T-cell (primary cell): ENCODE measurements around the gene FOXG1. TPM values are rescaled to one million over a fixed set of nuclear protein-coding genes. Genes with fewer than 3 reads are reported as not detected.

ENCODE experiments used
- ATAC-seq, 4 experiments: fragments of 200-7000 bp in 3 of 4; fragments of 150-1000 bp in 1 of 4; cut with Tn5 transposase; replicated peaks in 1 of 4; 1 replicate in 3 of 4; 2 replicates in 1 of 4; pipeline ENCODE4 v1.10.0; 2021; ENCODE audit warnings: moderate library complexity in 3 of 4, mild to moderate bottlenecking in 2 of 4, moderate number of reproducible peaks in 1 of 4
- CTCF ChIA-PET, 2 donors: fragments of 300-600 bp; sonication (Branson Sonifier 250); formaldehyde crosslinking; loops; one replicate each; lab custom pipeline; 2022; ENCODE audit warnings: antibody characterized with exemption in 2 of 2; lab: Charles Lee
- POLR2A ChIA-PET, 2 donors: fragments of 300-600 bp; sonication (Branson Sonifier 250); formaldehyde crosslinking; loops; one replicate each; lab custom pipeline; 2022; ENCODE audit warnings: antibody characterized with exemption in 2 of 2; lab: Charles Lee
- DNase-seq, 35 experiments: peaks; one replicate each; pipeline versions ENCODE4 v3.0.0 to v3.0.0-alpha.2; 2013 to 2023
- H3K27ac ChIP-seq: one replicate; pipeline ENCODE4 v1.5.1; 2013; ENCODE audit warnings: low read length
- H3K27me3 ChIP-seq, 2 experiments: replicated peaks in 1 of 2; 1 replicate in 1 of 2; 2 replicates in 1 of 2; pipeline versions ENCODE4 v1.6.1 to v1.7.0; 2013; ENCODE audit warnings: low read length in 1 of 2, mixed read lengths in 1 of 2; ENCODE audit not compliant: control insufficient read depth in 2 of 2, insufficient read depth in 2 of 2; ENCODE audit errors: extremely low read depth in 1 of 2
- H3K36me3 ChIP-seq, 2 donors: 1 replicate in 1 of 2; 2 replicates in 1 of 2; pipeline versions ENCODE4 v1.6.1 to v1.7.0; 2013; ENCODE audit warnings: low read length in 1 of 2; ENCODE audit not compliant: control insufficient read depth in 2 of 2, insufficient read depth in 1 of 2; ENCODE audit errors: extremely low read depth in 1 of 2
- H3K4me1 ChIP-seq, 2 experiments: 1 replicate in 1 of 2; 2 replicates in 1 of 2; pipeline versions ENCODE4 v1.6.1 to v1.7.0; 2013; ENCODE audit warnings: low read length in 2 of 2, mixed read lengths in 1 of 2; ENCODE audit not compliant: insufficient read depth in 2 of 2, control insufficient read depth in 1 of 2; ENCODE audit errors: extremely low read depth in 1 of 2
- H3K4me3 ChIP-seq, 2 donors: 1 replicate in 1 of 2; 2 replicates in 1 of 2; pipeline versions ENCODE4 v1.5.1 to v1.7.0; 2013; ENCODE audit warnings: mild to moderate bottlenecking in 2 of 2, low read length in 1 of 2, moderate library complexity in 1 of 2; ENCODE audit not compliant: control insufficient read depth in 1 of 2; ENCODE audit errors: extremely low read depth in 1 of 2
- H3K9me3 ChIP-seq: 2 replicates; pipeline ENCODE4 v1.7.0; 2013
- H3K27ac Mint-ChIP-seq, 2 donors: one replicate each; pipeline ENCODE4 v1.8.0; 2020 to 2021; ENCODE audit warnings: mild to moderate bottlenecking in 2 of 2, mixed read lengths in 2 of 2
- H3K27me3 Mint-ChIP-seq, 2 donors: one replicate each; pipeline ENCODE4 v1.8.0; 2021 to 2022; ENCODE audit warnings: mixed read lengths in 2 of 2
- H3K36me3 Mint-ChIP-seq: one replicate; pipeline ENCODE4 v1.8.0; 2021; ENCODE audit warnings: mixed read lengths
- H3K4me1 Mint-ChIP-seq, 3 donors: one replicate each; pipeline ENCODE4 v1.8.0; 2020 to 2022; ENCODE audit warnings: mixed read lengths in 3 of 3, mild to moderate bottlenecking in 1 of 3
- H3K4me3 Mint-ChIP-seq, 3 donors: one replicate each; pipeline ENCODE4 v1.8.0; 2020 to 2022; ENCODE audit warnings: mild to moderate bottlenecking in 3 of 3, mixed read lengths in 3 of 3, moderate library complexity in 3 of 3
- H3K9me3 Mint-ChIP-seq, 3 donors: one replicate each; pipeline ENCODE4 v1.8.0; 2020 to 2022; ENCODE audit warnings: mixed read lengths in 3 of 3
- WGBS: methylation state at CpG from one replicate; pipeline ENCODE4 v1.1.5; 2013; ENCODE audit warnings: missing lambda C conversion rate; ENCODE audit not compliant: insufficient coverage; 5-methylcytosine and 5-hydroxymethylcytosine counted together
- total RNA-seq, 35 experiments: library from RNA in 6 of 35; stranded (reverse) in 6 of 35; fragments of 120-200 nt in 1 of 35; gene quantifications; one replicate each; pipeline versions ENCODE4 v1.2.1 to v1.2.4 and lab custom pipeline; 2013 to 2026

FOXG1 gene
- total RNA-seq, 5 donors from 2014 or later (not counting 1 experiment from before 2014, with no cell fraction given), result not detected

GRCh38 chr14:28770061-28770460 lies 3.5 kb downstream of the FOXG1 start:
- Histone ChIP-seq H3K27me3 (peaks cover 11 to 42% of the 10 kb centered on the region in 2 experiments), H3K4me1 (peaks cover 0 to 11% of the 10 kb centered on the region in 2 experiments), H3K9me3 (no peaks in the 10 kb centered on the region), H3K36me3 (no peaks in the 10 kb centered on the region), H3K27ac (no peak overlapping the region), H3K4me3 (no peak overlapping the region)
- DNase-seq (no peak), ATAC-seq (no peak)
- Mint-ChIP-seq H3K4me3 (no peak overlapping the region), H3K4me1 (peaks cover 11 to 19% (median 15%) of the 10 kb centered on the region in 3 donors), H3K36me3 (peaks cover 4% of the 10 kb centered on the region), H3K27me3 (peaks cover 46 to 63% of the 10 kb centered on the region in 2 donors), H3K9me3 (peaks cover 0 to 9% (median 5%) of the 10 kb centered on the region in 3 donors), H3K27ac (no peak overlapping the region)
- whole genome bisulfite sequencing, result no CpG with 5 or more reads among the region's 1 CpG
- CTCF ChIA-PET, result no interaction called here
- POLR2A ChIA-PET, result no interaction called here

DNA sequence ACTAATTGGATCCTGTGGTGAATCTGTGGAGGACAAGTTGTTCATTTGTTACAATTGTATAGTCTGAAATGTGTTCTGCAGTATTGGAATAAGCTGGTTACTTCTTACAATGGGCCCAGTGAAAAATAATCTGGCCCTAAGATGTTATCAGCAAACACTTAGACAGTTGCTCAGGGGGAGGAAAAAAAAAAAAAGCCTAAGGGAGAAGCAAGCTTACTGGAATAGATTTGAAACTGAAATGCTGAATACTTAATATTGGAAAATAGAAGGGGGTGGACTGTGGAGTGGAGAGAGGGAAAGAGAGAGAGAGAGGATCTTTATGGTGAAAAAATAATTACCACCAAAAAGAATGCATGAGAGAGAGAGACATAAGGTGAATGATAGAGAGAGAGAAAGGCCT lies 4.0 kb downstream of the FOXG1 start:
- H3K27me3 ChIP-seq, result peaks cover 11 to 36% of the 10 kb centered on the region in 2 experiments
- H3K4me3 ChIP-seq, result no peak overlapping the region
- ChIA-PET POLR2A (no interaction called here), CTCF (interaction anchor here (0.7 kb wide), 2 partner anchors 155 to 738 kb away, joined by 3 to 4 read pairs; no protein-coding TSS in a partner anchor)
- peaks cover 0 to 11% (median 10%) of the 10 kb centered on the region in 3 donors for H3K9me3 Mint-ChIP-seq
- no peak overlapping the region for H3K27ac ChIP-seq
- no peak for DNase-seq
- peaks cover 0 to 5% of the 10 kb centered on the region in 2 experiments for H3K4me1 ChIP-seq
- no peaks in the 10 kb centered on the region for H3K9me3 ChIP-seq
- H3K4me3 Mint-ChIP-seq, result no peak overlapping the region
- peaks cover 46 to 63% of the 10 kb centered on the region in 2 donors for H3K27me3 Mint-ChIP-seq
- no peak for ATAC-seq
- no peaks in the 10 kb centered on the region for H3K36me3 ChIP-seq
- peaks cover 4% of the 10 kb centered on the region for H3K36me3 Mint-ChIP-seq
- H3K27ac Mint-ChIP-seq, result no peak overlapping the region
- peaks cover 8 to 14% (median 13%) of the 10 kb centered on the region in 3 donors for H3K4me1 Mint-ChIP-seq

GRCh38 chr14:28771168-28771567 lies 4.6 kb downstream of the FOXG1 start:
- DNase-seq (no peak), ATAC-seq (no peak)
- Histone ChIP-seq H3K27ac (no peak overlapping the region), H3K27me3 (peaks cover 8 to 31% of the 10 kb centered on the region in 2 experiments), H3K4me1 (peaks cover 0 to 1% of the 10 kb centered on the region in 2 experiments), H3K4me3 (no peak overlapping the region), H3K36me3 (no peaks in the 10 kb centered on the region), H3K9me3 (no peaks in the 10 kb centered on the region)
- WGBS, result no CpG with 5 or more reads among the region's 1 CpG
- H3K4me3 Mint-ChIP-seq, result no peak overlapping the region
- peaks cover 0 to 12% (median 12%) of the 10 kb centered on the region in 3 donors for H3K9me3 Mint-ChIP-seq
- H3K27ac Mint-ChIP-seq, result no peak overlapping the region
- ChIA-PET CTCF (interaction anchor here (0.7 kb wide), 2 partner anchors 156 to 738 kb away, joined by 3 to 4 read pairs; no protein-coding TSS in a partner anchor), POLR2A (no interaction called here)
- H3K36me3 Mint-ChIP-seq, result peaks cover under 1% of the 10 kb centered on the region
- H3K27me3 Mint-ChIP-seq, result peaks cover 48 to 65% of the 10 kb centered on the region in 2 donors
- H3K4me1 Mint-ChIP-seq, result peaks cover 4 to 10% (median 9%) of the 10 kb centered on the region in 3 donors

DNA sequence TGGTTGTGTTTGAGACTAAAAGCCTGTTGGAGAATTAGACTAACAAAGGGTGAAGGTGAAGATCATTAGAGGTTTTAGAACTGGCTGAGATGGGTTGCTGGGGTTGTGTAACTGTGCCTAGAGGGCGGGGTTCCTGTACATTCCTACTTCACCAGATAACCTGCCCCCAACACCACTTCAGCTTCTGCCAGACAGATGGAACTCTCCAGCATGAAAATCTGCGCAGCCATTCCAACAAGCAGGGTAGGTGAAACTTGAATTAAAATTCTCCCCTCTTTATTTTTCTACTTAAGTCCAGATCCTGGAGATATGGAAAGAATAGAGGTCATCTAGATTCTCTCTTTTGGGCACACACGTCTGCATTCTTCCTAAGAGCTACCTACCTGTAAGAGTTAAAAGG lies 6.0 kb downstream of the FOXG1 start:
- POLR2A ChIA-PET, result no interaction called here
- peaks cover 0 to 16% (median 12%) of the 10 kb centered on the region in 3 donors for H3K9me3 Mint-ChIP-seq

DNA sequence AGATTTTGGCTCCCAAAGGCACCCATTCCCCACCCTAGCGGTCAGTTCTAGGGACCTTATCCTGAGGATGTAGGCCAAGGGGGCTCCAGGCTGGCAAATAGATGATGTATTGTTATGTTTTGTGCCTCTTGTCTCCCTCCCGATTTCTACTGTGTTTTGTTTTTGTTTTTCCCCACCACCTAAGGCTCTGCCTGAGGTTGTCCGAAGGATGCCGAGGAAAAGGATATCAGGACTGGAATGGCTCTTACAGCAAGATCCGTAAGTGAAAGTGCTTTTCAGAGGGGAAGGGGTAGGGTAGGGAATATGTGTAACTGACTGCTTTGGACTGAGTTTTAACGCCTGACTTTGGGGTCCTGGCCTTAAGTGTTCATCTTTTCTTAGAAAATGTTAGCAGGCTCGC lies 6.6 kb downstream of the FOXG1 start:
- CTCF ChIA-PET, result no interaction called here
- Mint-ChIP-seq H3K36me3 (no peaks in the 10 kb centered on the region), H3K4me3 (no peak overlapping the region), H3K27me3 (peaks cover 63 to 65% of the 10 kb centered on the region in 2 donors), H3K27ac (peak overlapping the region in 1 of 2 donors; percentile 55), H3K4me1 (peaks cover 3 to 7% (median 5%) of the 10 kb centered on the region in 3 donors), H3K9me3 (peaks cover 0 to 16% (median 12%) of the 10 kb centered on the region in 3 donors)
- WGBS, result 5% methylated on average over 4 of the region's 7 CpGs
- H3K9me3 ChIP-seq, result no peaks in the 10 kb centered on the region
- H3K36me3 ChIP-seq, result no peaks in the 10 kb centered on the region
- H3K4me3 ChIP-seq, result no peak overlapping the region
- POLR2A ChIA-PET, result no interaction called here
- no peak overlapping the region for H3K27ac ChIP-seq
- peaks cover 8 to 25% of the 10 kb centered on the region in 2 experiments for H3K27me3 ChIP-seq
- DNase-seq (no peak), ATAC-seq (no peak)
- H3K4me1 ChIP-seq, result no peaks in the 10 kb centered on the region

More for the DNA sequence above, 6.0 kb downstream of the FOXG1 start:
- Histone ChIP-seq H3K36me3 (no peaks in the 10 kb centered on the region), H3K27me3 (peaks cover 8 to 26% of the 10 kb centered on the region in 2 experiments), H3K27ac (no peak overlapping the region), H3K9me3 (no peaks in the 10 kb centered on the region), H3K4me1 (no peaks in the 10 kb centered on the region), H3K4me3 (no peak overlapping the region)
- Mint-ChIP-seq H3K36me3 (no peaks in the 10 kb centered on the region), H3K27me3 (peaks cover 58 to 67% of the 10 kb centered on the region in 2 donors), H3K27ac (peak overlapping the region in 1 of 2 donors; percentile 3), H3K4me3 (no peak overlapping the region), H3K4me1 (peaks cover 3 to 8% (median 7%) of the 10 kb centered on the region in 3 donors)
- no peak for ATAC-seq
- CTCF ChIA-PET, result no interaction called here
- no CpG with 5 or more reads among the region's 3 CpGs for WGBS
- no peak for DNase-seq

GRCh38 chr14:28773861-28774691 lies 7.5 kb downstream of the FOXG1 start:
- Mint-ChIP-seq H3K27me3 (peaks cover 60 to 62% of the 10 kb centered on the region in 2 donors), H3K27ac (no peak overlapping the region), H3K9me3 (peaks cover 3 to 16% (median 12%) of the 10 kb centered on the region in 3 donors), H3K4me1 (no peaks in the 10 kb centered on the region), H3K36me3 (no peaks in the 10 kb centered on the region), H3K4me3 (no peak overlapping the region)
- peaks cover 8 to 23% of the 10 kb centered on the region in 2 experiments for H3K27me3 ChIP-seq
- H3K4me3 ChIP-seq, result no peak overlapping the region
- ATAC-seq (no peak), DNase-seq (no peak)
- H3K27ac ChIP-seq, result no peak overlapping the region
- no peaks in the 10 kb centered on the region for H3K9me3 ChIP-seq
- H3K36me3 ChIP-seq, result no peaks in the 10 kb centered on the region
- no peaks in the 10 kb centered on the region for H3K4me1 ChIP-seq
- CTCF ChIA-PET, result no interaction called here
- POLR2A ChIA-PET, result no interaction called here
- WGBS, result 13% methylated on average over 43 of the region's 47 CpGs
